ENCODE measurements around the gene KDM6A. TPM values are rescaled to one million over a fixed set of nuclear protein-coding genes. Genes with fewer than 3 reads are reported as not detected.
"Not testable (repeated sequence)": the region's sequence is repeated elsewhere in the genome, so short reads cannot be mapped to it uniquely, and the experiment has no call there.

KDM6A gene
- total RNA-seq, 1 experiment from 2014 or later = 42.8 TPM

GRCh38 chrX:44911074-44911600 lies 38.1 kb downstream of the KDM6A start:
- H3K23ac ChIP-seq (ENCODE audit: insufficient read length, low read depth, low read length); H3K4ac ChIP-seq (ENCODE audit: low read depth, low read length); H3K27me3 Mint-ChIP-seq (ENCODE audit: low read depth); H3K27ac ChIP-seq (ENCODE audit: insufficient read length, low read depth, low read length); H3K56ac ChIP-seq (ENCODE audit: insufficient read length, low read depth, low read length); H2AK5ac ChIP-seq (ENCODE audit: insufficient read length, low read length); H3K18ac ChIP-seq (ENCODE audit: insufficient read length, low read depth, low read length); H2AFZ ChIP-seq (ENCODE audit: low read length); H4K20me1 ChIP-seq (ENCODE audit: control insufficient read depth, insufficient read depth, insufficient read length); H3K23me2 ChIP-seq (ENCODE audit: insufficient read length, low read depth, low read length, poor library complexity, severe bottlenecking); H3K79me1 ChIP-seq (ENCODE audit: insufficient read depth, low read depth, low read length, poor library complexity, severe bottlenecking); H3K4me1 Mint-ChIP-seq; H4K5ac ChIP-seq (ENCODE audit: insufficient read length, low read depth, low read length); H4K91ac ChIP-seq (ENCODE audit: insufficient read length, low read depth, low read length); H3K4me3 Mint-ChIP-seq; H3T11ph ChIP-seq (ENCODE audit: low read length); H3K27ac Mint-ChIP-seq; DNase-seq; H3K4me2 ChIP-seq (ENCODE audit: insufficient read depth, insufficient read length, low read length); H3K4me1 ChIP-seq (ENCODE audit: insufficient read depth, low read length); H3K9ac ChIP-seq (ENCODE audit: extremely low read depth, insufficient read length, low read length); H2BK20ac ChIP-seq (ENCODE audit: low read depth, low read length, poor library complexity, severe bottlenecking); H4K8ac ChIP-seq (replicated peaks; ENCODE audit: insufficient read length, low read depth, low read length); H3K27me3 ChIP-seq (ENCODE audit: insufficient read depth, low read length); H2BK12ac ChIP-seq (ENCODE audit: insufficient read length, low read depth, low read length); H2BK120ac ChIP-seq (ENCODE audit: low read depth, low read length, poor library complexity, severe bottlenecking); H3K14ac ChIP-seq (ENCODE audit: insufficient read depth, low read length); H2BK15ac ChIP-seq (ENCODE audit: low read depth, low read length); H2BK5ac ChIP-seq (ENCODE audit: insufficient read length, low read length): not testable (repeated sequence)
- peaks cover 19 to 31% (median 20%) of the 10 kb centered on the region in 3 experiments for H3K36me3 Mint-ChIP-seq (ENCODE audit: insufficient read depth in 1 of 3, low read depth in 3 of 3)
- no CpG with 5 or more reads among the region's 45 CpGs for WGBS (ENCODE audit: extremely low coverage, insufficient read length, low lambda C conversion rate)
- Histone ChIP-seq H3K79me2 (ENCODE audit: insufficient read depth, low read length) (peaks cover 18% of the 10 kb centered on the region; the same call in 1 of the 2 replicates), H3K9me3 (ENCODE audit: control insufficient read depth, low read depth, low read length) (peaks cover 34% of the 10 kb centered on the region)
- H3K9me3 Mint-ChIP-seq = peaks cover 70 to 73% of the 10 kb centered on the region in 2 experiments
